ENCODE data around the gene MEI4. TPM values are rescaled to one million over a fixed set of nuclear protein-coding genes. Genes with fewer than 3 reads are reported as not detected.
"Not testable (repeated sequence)": the region's sequence is repeated elsewhere in the genome, so short reads cannot be mapped to it uniquely, and the experiment has no call there.

MEI4 gene
- polyA plus RNA-seq, 1 donor from 2014 or later = not detected

- H3K4me2 ChIP-seq (ENCODE audit: low read length) = no peak overlapping the region
- no peak overlapping the region for H3K4me3 ChIP-seq (ENCODE audit: low read length)
- no peaks in the 10 kb centered on the region for H3K36me3 ChIP-seq (ENCODE audit: insufficient read depth, low read length)
- H3K27me3 ChIP-seq (ENCODE audit: insufficient read depth, low read depth, low read length) = no peaks in the 10 kb centered on the region
- H3K9ac ChIP-seq (ENCODE audit: low read length) = no peak overlapping the region
- no peak overlapping the region for H3K27ac ChIP-seq (ENCODE audit: low read length)
- no peaks in the 10 kb centered on the region for H3K9me3 ChIP-seq (ENCODE audit: low read length)
- no peaks in the 10 kb centered on the region for H3K9me2 ChIP-seq (ENCODE audit: insufficient read depth, low read length)
- H3F3A ChIP-seq (ENCODE audit: insufficient read depth, low read length, poor library complexity, severe bottlenecking) = no peaks in the 10 kb centered on the region
- no peaks in the 10 kb centered on the region for H3K79me2 ChIP-seq (replicated peaks; ENCODE audit: insufficient read depth, low read length)
- no peak for TF ChIP-seq TAF1 (IDR thresholded peaks at IDR 0.05; ENCODE audit: low read depth)
- TF ChIP-seq EZH2 (IDR thresholded peaks at IDR 0.05; ENCODE audit: borderline replicate concordance, insufficient read depth, low read length, poor library complexity, severe bottlenecking) = no peak
- TF ChIP-seq POLR2AphosphoS5 (IDR thresholded peaks at IDR 0.05) = no peak
- TF ChIP-seq, protein P1, sequence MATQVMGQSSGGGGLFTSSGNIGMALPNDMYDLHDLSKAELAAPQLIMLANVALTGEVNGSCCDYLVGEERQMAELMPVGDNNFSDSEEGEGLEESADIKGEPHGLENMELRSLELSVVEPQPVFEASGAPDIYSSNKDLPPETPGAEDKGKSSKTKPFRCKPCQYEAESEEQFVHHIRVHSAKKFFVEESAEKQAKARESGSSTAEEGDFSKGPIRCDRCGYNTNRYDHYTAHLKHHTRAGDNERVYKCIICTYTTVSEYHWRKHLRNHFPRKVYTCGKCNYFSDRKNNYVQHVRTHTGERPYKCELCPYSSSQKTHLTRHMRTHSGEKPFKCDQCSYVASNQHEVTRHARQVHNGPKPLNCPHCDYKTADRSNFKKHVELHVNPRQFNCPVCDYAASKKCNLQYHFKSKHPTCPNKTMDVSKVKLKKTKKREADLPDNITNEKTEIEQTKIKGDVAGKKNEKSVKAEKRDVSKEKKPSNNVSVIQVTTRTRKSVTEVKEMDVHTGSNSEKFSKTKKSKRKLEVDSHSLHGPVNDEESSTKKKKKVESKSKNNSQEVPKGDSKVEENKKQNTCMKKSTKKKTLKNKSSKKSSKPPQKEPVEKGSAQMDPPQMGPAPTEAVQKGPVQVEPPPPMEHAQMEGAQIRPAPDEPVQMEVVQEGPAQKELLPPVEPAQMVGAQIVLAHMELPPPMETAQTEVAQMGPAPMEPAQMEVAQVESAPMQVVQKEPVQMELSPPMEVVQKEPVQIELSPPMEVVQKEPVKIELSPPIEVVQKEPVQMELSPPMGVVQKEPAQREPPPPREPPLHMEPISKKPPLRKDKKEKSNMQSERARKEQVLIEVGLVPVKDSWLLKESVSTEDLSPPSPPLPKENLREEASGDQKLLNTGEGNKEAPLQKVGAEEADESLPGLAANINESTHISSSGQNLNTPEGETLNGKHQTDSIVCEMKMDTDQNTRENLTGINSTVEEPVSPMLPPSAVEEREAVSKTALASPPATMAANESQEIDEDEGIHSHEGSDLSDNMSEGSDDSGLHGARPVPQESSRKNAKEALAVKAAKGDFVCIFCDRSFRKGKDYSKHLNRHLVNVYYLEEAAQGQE (IDR thresholded peaks at IDR 0.05; ENCODE audit: borderline replicate concordance) = no peak
- no peak for TF ChIP-seq SMC3 (conservative IDR thresholded peaks at IDR 0.05; ENCODE audit: poor library complexity)
- TF ChIP-seq EP300 (conservative IDR thresholded peaks at IDR 0.05; ENCODE audit: poor library complexity, severe bottlenecking) = no peak
- no peak for TF ChIP-seq MXI1 (conservative IDR thresholded peaks at IDR 0.05; ENCODE audit: poor library complexity, severe bottlenecking)
- TF ChIP-seq RAD21 (conservative IDR thresholded peaks at IDR 0.05) = no peak
- TF ChIP-seq, protein P2, sequence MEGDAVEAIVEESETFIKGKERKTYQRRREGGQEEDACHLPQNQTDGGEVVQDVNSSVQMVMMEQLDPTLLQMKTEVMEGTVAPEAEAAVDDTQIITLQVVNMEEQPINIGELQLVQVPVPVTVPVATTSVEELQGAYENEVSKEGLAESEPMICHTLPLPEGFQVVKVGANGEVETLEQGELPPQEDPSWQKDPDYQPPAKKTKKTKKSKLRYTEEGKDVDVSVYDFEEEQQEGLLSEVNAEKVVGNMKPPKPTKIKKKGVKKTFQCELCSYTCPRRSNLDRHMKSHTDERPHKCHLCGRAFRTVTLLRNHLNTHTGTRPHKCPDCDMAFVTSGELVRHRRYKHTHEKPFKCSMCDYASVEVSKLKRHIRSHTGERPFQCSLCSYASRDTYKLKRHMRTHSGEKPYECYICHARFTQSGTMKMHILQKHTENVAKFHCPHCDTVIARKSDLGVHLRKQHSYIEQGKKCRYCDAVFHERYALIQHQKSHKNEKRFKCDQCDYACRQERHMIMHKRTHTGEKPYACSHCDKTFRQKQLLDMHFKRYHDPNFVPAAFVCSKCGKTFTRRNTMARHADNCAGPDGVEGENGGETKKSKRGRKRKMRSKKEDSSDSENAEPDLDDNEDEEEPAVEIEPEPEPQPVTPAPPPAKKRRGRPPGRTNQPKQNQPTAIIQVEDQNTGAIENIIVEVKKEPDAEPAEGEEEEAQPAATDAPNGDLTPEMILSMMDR (IDR thresholded peaks at IDR 0.05; ENCODE audit: poor library complexity, severe bottlenecking) = no peak
- no peaks in the 10 kb centered on the region for H4K20me1 ChIP-seq (ENCODE audit: insufficient read depth)
- no peak overlapping the region for H2AFZ ChIP-seq (ENCODE audit: low read depth, low read length)
Observed at GRCh38 chr6:77688649-77689048, 35.8 kb downstream of the MEI4 start.

DNA sequence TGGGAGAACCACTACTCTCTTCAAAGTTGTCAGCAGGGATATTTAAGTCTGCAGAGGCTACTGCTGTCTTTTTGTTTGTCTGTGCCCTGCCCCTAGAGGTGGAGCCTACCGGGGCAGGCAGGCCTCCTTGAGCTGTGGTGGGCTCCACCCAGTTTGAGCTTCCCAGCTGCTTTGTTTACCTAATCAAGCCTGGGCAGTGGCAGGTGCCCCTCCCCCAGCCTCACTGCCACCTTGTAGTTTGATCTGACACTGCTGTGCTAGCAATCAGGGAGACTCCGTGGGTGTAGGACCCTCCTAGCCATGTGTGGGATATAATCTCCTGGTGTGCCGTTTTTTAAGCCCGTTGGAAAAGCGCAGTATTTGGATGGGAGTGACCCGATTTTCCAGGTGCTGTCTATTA lies 47.3 kb downstream of the MEI4 start:
- H3K27me3 ChIP-seq (ENCODE audit: insufficient read depth, low read depth, low read length); H3K4me2 ChIP-seq (ENCODE audit: low read length); H3K36me3 ChIP-seq (ENCODE audit: insufficient read depth, low read length); H4K20me1 ChIP-seq (ENCODE audit: insufficient read depth); H3K4me3 ChIP-seq (ENCODE audit: low read length); H3K9me3 ChIP-seq (ENCODE audit: low read length); H2AFZ ChIP-seq (ENCODE audit: low read depth, low read length); H3K9ac ChIP-seq (ENCODE audit: low read length); H3K9me2 ChIP-seq (ENCODE audit: insufficient read depth, low read length); H3K27ac ChIP-seq (ENCODE audit: low read length); H3F3A ChIP-seq (ENCODE audit: insufficient read depth, low read length, poor library complexity, severe bottlenecking); H3K79me2 ChIP-seq (replicated peaks; ENCODE audit: insufficient read depth, low read length): not testable (repeated sequence)

DNA sequence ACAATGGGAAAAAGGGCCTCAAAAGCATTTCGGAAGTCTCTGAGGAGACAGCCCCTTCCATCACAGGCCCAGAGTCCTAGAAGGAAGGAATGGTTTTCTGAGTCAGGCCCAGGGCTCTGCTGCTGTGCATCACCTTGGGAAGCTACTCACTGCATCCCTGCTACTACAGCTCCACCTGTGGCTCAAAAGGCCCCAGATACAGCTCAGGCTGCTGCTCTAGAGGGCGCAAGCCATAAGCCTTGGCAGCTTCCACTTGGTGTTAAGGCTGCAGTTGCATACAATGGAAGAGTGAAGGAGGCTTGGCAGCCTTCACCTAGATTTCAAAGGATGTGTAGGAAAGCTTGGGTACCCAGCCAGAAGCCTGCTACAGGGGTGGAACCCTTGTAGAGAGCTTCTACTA lies 54.8 kb downstream of the MEI4 start:
- no peak overlapping the region for H2AFZ ChIP-seq (ENCODE audit: low read depth, low read length)
- H3F3A ChIP-seq (ENCODE audit: insufficient read depth, low read length, poor library complexity, severe bottlenecking) = no peaks in the 10 kb centered on the region
- H3K36me3 ChIP-seq (ENCODE audit: insufficient read depth, low read length) = no peaks in the 10 kb centered on the region
- H3K9me3 ChIP-seq (ENCODE audit: low read length) = no peaks in the 10 kb centered on the region
- no peaks in the 10 kb centered on the region for H3K79me2 ChIP-seq (replicated peaks; ENCODE audit: insufficient read depth, low read length)
- no peaks in the 10 kb centered on the region for H3K27me3 ChIP-seq (ENCODE audit: insufficient read depth, low read depth, low read length)
- no peak overlapping the region for H3K4me3 ChIP-seq (ENCODE audit: low read length)
- no peak overlapping the region for H3K4me2 ChIP-seq (ENCODE audit: low read length)
- no peaks in the 10 kb centered on the region for H3K9me2 ChIP-seq (ENCODE audit: insufficient read depth, low read length)
- no peaks in the 10 kb centered on the region for H4K20me1 ChIP-seq (ENCODE audit: insufficient read depth)
- TF ChIP-seq TAF1 (IDR thresholded peaks at IDR 0.05; ENCODE audit: low read depth) (no peak), EZH2 (IDR thresholded peaks at IDR 0.05; ENCODE audit: borderline replicate concordance, insufficient read depth, low read length, poor library complexity, severe bottlenecking) (no peak), EP300 (conservative IDR thresholded peaks at IDR 0.05; ENCODE audit: poor library complexity, severe bottlenecking) (no peak), RAD21 (conservative IDR thresholded peaks at IDR 0.05) (no peak)
- TF ChIP-seq, protein P1 (IDR thresholded peaks at IDR 0.05; ENCODE audit: borderline replicate concordance) = no peak
- H3K27ac ChIP-seq (ENCODE audit: low read length) = no peak overlapping the region
- H3K9ac ChIP-seq (ENCODE audit: low read length) = no peak overlapping the region
